Cardiac fibroblast (primary cell): ENCODE measurements around the gene SARNP.

Experiments
- DNase-seq, 2 donors: peaks; one replicate each; pipeline versions ENCODE4 v3.0.0 to v3.0.0-alpha.2; 2010; ENCODE audit warnings: low read depth in 2 of 2
- H3K4me3 ChIP-seq, 2 donors: replicated peaks in 1 of 2; 1 replicate in 1 of 2; 2 replicates in 1 of 2; pipeline ENCODE4 v1.5.1; 2011; ENCODE audit warnings: low read depth in 2 of 2, low read length in 2 of 2, mild to moderate bottlenecking in 2 of 2, moderate library complexity in 1 of 2
- TF ChIP-seq, protein P1 (sequence below): IDR thresholded peaks from one replicate; pipeline ENCODE4 v1.5.1; 2011; ENCODE audit warnings: low read depth, mild to moderate bottlenecking, low read length, inconsistent platforms

The SARNP gene

DNA sequence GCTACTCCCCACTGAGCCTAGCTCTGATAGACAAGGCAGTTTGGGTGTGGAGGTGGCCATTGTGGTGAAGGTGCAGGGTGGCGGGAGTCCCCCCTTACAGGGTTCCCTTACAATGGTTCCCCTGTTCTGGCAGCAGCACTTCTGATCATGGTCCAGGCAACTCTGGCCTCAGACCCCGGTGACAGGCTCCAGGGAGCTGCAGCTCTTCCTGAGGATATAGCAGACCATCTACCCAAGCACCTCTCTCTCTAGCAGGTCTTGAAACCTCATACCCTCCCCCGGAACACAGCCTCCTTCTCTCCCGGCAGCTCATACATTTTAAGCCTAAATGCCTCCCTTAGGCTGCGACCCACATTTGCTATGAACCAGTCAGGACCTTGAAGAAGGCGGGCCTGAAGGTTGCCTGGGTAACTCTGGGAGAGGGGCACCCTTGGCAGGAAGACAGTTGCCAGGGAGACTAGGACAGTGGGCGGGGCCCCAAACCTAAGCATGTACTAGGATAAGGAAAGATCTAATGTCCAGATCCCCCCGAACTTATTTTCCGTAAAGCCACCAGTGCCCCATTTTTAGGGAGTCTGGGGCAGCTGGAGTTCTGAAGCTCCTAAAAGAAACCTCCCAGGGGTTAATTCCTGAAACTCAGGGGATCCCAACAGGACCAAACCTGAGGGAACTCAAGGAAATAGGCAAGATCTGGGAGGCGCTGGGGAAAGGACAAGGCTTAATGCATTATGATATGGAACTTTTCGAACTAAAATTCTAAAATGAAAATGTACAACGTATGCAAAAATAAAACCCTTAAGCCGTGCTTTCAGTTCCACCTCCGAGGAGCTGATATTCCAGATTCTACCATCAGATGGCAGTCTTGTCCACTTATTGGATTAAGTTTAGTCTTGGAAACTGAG, 79.2 kb downstream of the SARNP start:
- peak overlapping the region; percentile 60 to 61 for H3K4me3 ChIP-seq
- DNase-seq: peak; percentile 91 to 94
- TF ChIP-seq, protein P1, sequence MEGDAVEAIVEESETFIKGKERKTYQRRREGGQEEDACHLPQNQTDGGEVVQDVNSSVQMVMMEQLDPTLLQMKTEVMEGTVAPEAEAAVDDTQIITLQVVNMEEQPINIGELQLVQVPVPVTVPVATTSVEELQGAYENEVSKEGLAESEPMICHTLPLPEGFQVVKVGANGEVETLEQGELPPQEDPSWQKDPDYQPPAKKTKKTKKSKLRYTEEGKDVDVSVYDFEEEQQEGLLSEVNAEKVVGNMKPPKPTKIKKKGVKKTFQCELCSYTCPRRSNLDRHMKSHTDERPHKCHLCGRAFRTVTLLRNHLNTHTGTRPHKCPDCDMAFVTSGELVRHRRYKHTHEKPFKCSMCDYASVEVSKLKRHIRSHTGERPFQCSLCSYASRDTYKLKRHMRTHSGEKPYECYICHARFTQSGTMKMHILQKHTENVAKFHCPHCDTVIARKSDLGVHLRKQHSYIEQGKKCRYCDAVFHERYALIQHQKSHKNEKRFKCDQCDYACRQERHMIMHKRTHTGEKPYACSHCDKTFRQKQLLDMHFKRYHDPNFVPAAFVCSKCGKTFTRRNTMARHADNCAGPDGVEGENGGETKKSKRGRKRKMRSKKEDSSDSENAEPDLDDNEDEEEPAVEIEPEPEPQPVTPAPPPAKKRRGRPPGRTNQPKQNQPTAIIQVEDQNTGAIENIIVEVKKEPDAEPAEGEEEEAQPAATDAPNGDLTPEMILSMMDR: peak; percentile 71

DNA sequence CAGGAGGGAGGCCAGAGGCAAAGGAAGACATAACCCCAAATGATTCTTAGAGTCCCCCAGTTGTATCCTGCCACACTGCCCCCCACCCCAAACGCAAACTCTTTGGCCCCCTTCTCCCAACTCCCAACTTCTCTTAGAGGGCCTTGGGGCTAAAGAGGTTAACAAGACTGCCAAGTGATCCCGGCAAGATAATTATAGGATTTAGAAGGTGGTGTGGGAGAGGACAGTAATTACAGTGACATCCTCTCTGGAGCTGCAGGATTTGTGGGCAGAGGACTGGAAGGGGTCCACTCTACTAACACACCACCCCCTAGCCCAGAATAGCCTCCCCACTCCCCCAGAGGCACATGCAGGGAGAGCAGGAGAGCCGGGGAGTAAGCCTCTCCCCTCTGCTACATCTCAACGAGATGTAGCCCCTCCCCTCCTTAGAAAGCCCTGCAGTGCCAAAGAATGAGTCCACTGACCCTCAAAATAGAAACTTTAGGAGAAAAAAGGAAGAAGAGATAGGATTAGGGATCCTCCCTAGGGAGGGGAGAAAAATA, 79.9 kb downstream of the SARNP start:
- TF ChIP-seq, protein P1: no peak
- no peak for DNase-seq
- peak overlapping the region in 1 of 2 donors; percentile 61 for H3K4me3 ChIP-seq

DNA sequence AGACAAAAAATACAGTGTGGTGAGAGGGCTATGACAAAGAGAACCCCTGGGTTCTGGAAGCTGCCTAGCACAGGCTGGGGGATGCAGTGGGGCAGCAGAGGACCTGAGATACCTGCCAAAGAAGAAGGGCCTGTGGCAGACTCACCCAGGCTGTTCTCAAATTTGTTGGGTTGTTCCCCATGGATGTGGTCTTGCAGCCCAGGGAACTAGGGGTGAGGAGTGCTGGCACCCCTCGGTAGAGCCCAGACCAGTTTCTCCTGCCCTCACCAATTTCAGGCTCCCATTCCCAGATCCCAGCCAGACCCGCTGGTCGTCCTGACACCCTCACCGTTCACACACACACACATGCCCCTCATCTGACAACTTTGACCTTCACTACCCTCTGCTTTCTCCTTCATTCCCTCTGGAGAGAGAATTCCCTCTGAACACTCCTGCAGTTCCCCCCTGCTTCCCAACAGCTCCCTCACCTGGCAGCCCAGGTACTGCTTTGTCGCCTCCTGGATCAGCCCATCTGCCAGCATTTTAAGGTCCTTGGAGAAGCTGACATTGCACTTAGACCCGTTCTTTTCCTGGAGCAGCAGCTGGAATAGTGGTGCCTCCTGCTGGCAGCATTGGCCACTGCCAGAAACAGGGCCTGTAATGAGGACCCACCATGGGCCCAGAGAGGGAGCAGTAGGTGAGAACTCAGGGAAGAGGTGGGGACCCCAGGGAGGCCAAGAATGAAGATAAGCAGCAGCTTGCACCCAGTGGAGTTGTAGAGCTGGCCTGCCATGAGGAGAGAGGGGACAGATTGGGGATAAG, 80.5 kb downstream of the SARNP start:
- TF ChIP-seq, protein P1: peak; percentile 97
- no peak overlapping the region for H3K4me3 ChIP-seq
- DNase-seq: peak; percentile 80 to 82

DNA sequence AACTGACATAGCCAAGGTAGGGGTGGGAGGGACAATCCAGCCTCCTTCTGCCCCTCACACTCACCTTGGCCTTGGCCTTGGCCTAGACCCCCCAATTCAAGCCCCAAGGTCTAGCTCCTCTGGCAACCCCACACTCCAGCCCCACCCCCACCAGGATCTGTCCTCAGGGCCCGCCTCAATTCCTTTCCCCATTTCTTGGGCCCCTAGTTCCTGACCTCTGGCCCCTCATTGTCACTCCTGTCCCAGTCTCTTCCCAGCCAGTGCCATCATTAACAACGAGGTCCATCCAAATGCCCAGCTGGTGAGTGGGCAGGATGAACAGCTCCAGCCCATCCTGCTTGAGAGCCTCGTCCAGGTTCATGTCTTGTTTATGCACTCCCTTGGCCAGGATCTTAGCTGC, 81.4 kb downstream of the SARNP start:
- H3K4me3 ChIP-seq: no peak overlapping the region
- TF ChIP-seq, protein P1: no peak
- no peak for DNase-seq

DNA sequence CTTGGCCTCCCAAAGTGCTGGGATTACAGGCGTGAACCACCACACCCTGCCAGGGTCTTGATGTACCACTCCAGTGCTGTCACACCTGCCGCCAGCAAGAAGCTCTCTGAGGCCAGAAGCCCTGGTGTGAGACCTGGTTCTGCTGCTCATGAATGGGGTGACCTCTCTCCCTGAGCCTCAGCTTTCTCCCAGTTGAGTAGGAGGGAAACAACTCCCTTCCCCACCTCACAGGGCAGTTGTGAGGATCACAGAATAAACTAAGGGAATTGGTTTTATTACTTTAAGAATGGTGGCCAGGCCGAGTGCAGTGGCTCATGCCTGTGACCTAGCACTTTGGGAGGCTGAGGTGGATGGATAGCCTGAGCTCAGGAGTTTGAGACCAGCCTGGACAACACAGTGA, 82.9 kb downstream of the SARNP start:
- no peak overlapping the region for H3K4me3 ChIP-seq
- DNase-seq: no peak
- TF ChIP-seq, protein P1: no peak

DNA sequence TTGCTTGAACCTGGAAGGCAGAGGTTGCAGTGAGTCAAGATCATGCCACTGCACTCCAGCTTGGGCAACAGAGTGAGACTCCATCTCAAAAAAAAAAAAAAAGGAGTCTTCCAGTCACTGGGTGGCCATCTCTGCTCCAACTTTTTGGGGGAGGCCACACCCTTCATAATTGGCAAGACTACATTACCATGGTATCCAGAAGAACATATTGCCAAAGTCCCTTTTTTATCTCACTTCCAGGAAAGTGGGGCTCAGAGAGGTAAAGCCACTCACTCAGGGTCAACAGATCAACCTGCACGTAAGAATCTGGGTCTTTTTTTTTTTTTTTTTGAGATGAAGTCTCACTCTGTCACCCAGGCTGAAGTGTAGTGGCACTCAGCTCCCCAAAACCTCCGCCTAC, 83.7 kb downstream of the SARNP start:
- no peak overlapping the region for H3K4me3 ChIP-seq
- DNase-seq: no peak
- TF ChIP-seq, protein P1: no peak
